Activated T-cell treated with anti-CD3 and anti-CD28 coated beads, Interleukin-2, amount 50 U/mL, for 4 hours (primary cell): ENCODE measurements around the gene MALL. TPM values are rescaled to one million over a fixed set of nuclear protein-coding genes. Genes with fewer than 3 reads are reported as not detected.
"Not testable (repeated sequence)": the region's sequence is repeated elsewhere in the genome, so short reads cannot be mapped to it uniquely, and the experiment has no call there.

Source experiments
- ATAC-seq, 2 donors: fragments of 200-7000 bp; cut with Tn5 transposase; one replicate each; pipeline ENCODE4 v1.10.0; 2021
- DNase-seq: peaks from one replicate; pipeline ENCODE4 v3.0.0-alpha.2; 2020
- H3K27me3 Mint-ChIP-seq: one replicate; pipeline ENCODE4 v1.8.0; 2021; ENCODE audit warnings: low read depth, mixed read lengths
- H3K36me3 Mint-ChIP-seq: one replicate; pipeline ENCODE4 v1.8.0; 2022; ENCODE audit warnings: mixed read lengths; ENCODE audit not compliant: insufficient read depth
- H3K4me1 Mint-ChIP-seq: one replicate; pipeline ENCODE4 v1.8.0; 2021; ENCODE audit warnings: low read depth, mixed read lengths
- H3K4me3 Mint-ChIP-seq: one replicate; pipeline ENCODE4 v1.8.0; 2021; ENCODE audit warnings: mild to moderate bottlenecking, moderate library complexity, mixed read lengths
- H3K9me3 Mint-ChIP-seq: one replicate; pipeline ENCODE4 v1.8.0; 2021; ENCODE audit warnings: mixed read lengths
- total RNA-seq, 3 donors: library from RNA; stranded (reverse); gene quantifications; one replicate each; pipeline ENCODE4 v1.2.1, GENCODE V29; 2021

The MALL gene
- under 1 TPM; 0.34 to 0.78 (median 0.54) TPM for total RNA-seq

GRCh38 chr2:110115291-110116032 lies at the start of gene MALL:
TSS of gene MALL (minus strand) at chr2:110115822. CDS start at chr2:110115792, 30 bp downstream.
- Mint-ChIP-seq H3K4me3 (no peak within 1 kb of the TSS), H3K9me3 (no peaks in the 10 kb centered on the region), H3K36me3 (no peaks in the 10 kb centered on the region), H3K27me3 (peaks cover 46% of the 10 kb centered on the region), H3K4me1 (no peaks in the 10 kb centered on the region)
- DNase-seq (no peak), ATAC-seq (peak in 1 of 2 donors; percentile 21)

GRCh38 chr2:110157153-110157793 lies 41.7 kb upstream of the MALL start:
- ATAC-seq (peak; percentile 70 to 81), DNase-seq (no peak)
- Mint-ChIP-seq H3K27me3 (peaks cover 1% of the 10 kb centered on the region), H3K4me1 (peaks cover 19% of the 10 kb centered on the region), H3K9me3 (peaks cover 9% of the 10 kb centered on the region), H3K36me3 (peaks cover 2% of the 10 kb centered on the region), H3K4me3 (no peak overlapping the region)

- not testable (repeated sequence) for H3K9me3 Mint-ChIP-seq, H3K36me3 Mint-ChIP-seq, ATAC-seq, H3K4me3 Mint-ChIP-seq, H3K27me3 Mint-ChIP-seq, DNase-seq
- peaks cover 22% of the 10 kb centered on the region for H3K4me1 Mint-ChIP-seq
Measured at GRCh38 chr2:110154828-110155227, 39.2 kb upstream of the MALL start.

- not testable (repeated sequence) for H3K4me3 Mint-ChIP-seq, ATAC-seq, H3K27me3 Mint-ChIP-seq, H3K36me3 Mint-ChIP-seq, DNase-seq, H3K9me3 Mint-ChIP-seq
- H3K4me1 Mint-ChIP-seq = peaks cover 28% of the 10 kb centered on the region
Measured at GRCh38 chr2:110154188-110154587, 38.6 kb upstream of the MALL start.

GRCh38 chr2:110153416-110153815 lies 37.8 kb upstream of the MALL start:
- DNase-seq (no peak), ATAC-seq (no peak)
- peaks cover 3% of the 10 kb centered on the region for H3K27me3 Mint-ChIP-seq
- H3K36me3 Mint-ChIP-seq = peaks cover 2% of the 10 kb centered on the region
- peaks cover 9% of the 10 kb centered on the region for H3K9me3 Mint-ChIP-seq
- H3K4me3 Mint-ChIP-seq = no peak overlapping the region
- peaks cover 30% of the 10 kb centered on the region for H3K4me1 Mint-ChIP-seq

GRCh38 chr2:110152943-110153342 lies 37.3 kb upstream of the MALL start:
- Mint-ChIP-seq H3K27me3 (peaks cover 3% of the 10 kb centered on the region), H3K4me1 (peaks cover 30% of the 10 kb centered on the region), H3K36me3 (peaks cover 3% of the 10 kb centered on the region), H3K4me3 (no peak overlapping the region), H3K9me3 (peaks cover 12% of the 10 kb centered on the region)
- ATAC-seq = no peak
- DNase-seq = no peak

- Mint-ChIP-seq H3K36me3 (peaks cover 1% of the 10 kb centered on the region), H3K4me1 (peaks cover 23% of the 10 kb centered on the region), H3K9me3 (peaks cover 10% of the 10 kb centered on the region), H3K27me3 (peaks cover 1% of the 10 kb centered on the region), H3K4me3 (no peak overlapping the region)
- DNase-seq = no peak
- peak; percentile 87 to 88 for ATAC-seq
Measured at GRCh38 chr2:110149330-110150220, 34.0 kb upstream of the MALL start.

- Mint-ChIP-seq H3K9me3 (peaks cover 3% of the 10 kb centered on the region), H3K27me3 (no peaks in the 10 kb centered on the region), H3K36me3 (peaks cover 1% of the 10 kb centered on the region), H3K4me3 (no peak overlapping the region), H3K4me1 (peaks cover 14% of the 10 kb centered on the region)
- peak; percentile 14 to 28 for ATAC-seq
- no peak for DNase-seq
Measured at GRCh38 chr2:110146945-110147332, 31.3 kb upstream of the MALL start.

- Mint-ChIP-seq H3K4me1 (peaks cover 14% of the 10 kb centered on the region), H3K27me3 (no peaks in the 10 kb centered on the region), H3K4me3 (no peak overlapping the region), H3K9me3 (peaks cover 3% of the 10 kb centered on the region), H3K36me3 (peaks cover 1% of the 10 kb centered on the region)
- ATAC-seq = no peak
- DNase-seq = no peak
Measured at GRCh38 chr2:110146183-110146944, 30.7 kb upstream of the MALL start.

GRCh38 chr2:110143982-110144381 lies 28.4 kb upstream of the MALL start:
- peaks cover 3% of the 10 kb centered on the region for H3K9me3 Mint-ChIP-seq
- peaks cover 1% of the 10 kb centered on the region for H3K36me3 Mint-ChIP-seq
- no peaks in the 10 kb centered on the region for H3K27me3 Mint-ChIP-seq
- ATAC-seq (no peak), DNase-seq (no peak)
- no peak overlapping the region for H3K4me3 Mint-ChIP-seq
- peaks cover 3% of the 10 kb centered on the region for H3K4me1 Mint-ChIP-seq

GRCh38 chr2:110140401-110140800 lies 24.8 kb upstream of the MALL start:
- ATAC-seq = no peak
- no peaks in the 10 kb centered on the region for H3K36me3 Mint-ChIP-seq
- H3K4me1 Mint-ChIP-seq = no peaks in the 10 kb centered on the region
- H3K27me3 Mint-ChIP-seq = peaks cover 2% of the 10 kb centered on the region
- H3K4me3 Mint-ChIP-seq = no peak overlapping the region
- DNase-seq = no peak
- H3K9me3 Mint-ChIP-seq = no peaks in the 10 kb centered on the region

- H3K36me3 Mint-ChIP-seq = peaks cover 5% of the 10 kb centered on the region
- H3K4me1 Mint-ChIP-seq = no peaks in the 10 kb centered on the region
- ATAC-seq (peak; percentile 65 to 67), DNase-seq (no peak)
- H3K27me3 Mint-ChIP-seq = peaks cover 2% of the 10 kb centered on the region
- peaks cover 29% of the 10 kb centered on the region for H3K9me3 Mint-ChIP-seq
- no peak overlapping the region for H3K4me3 Mint-ChIP-seq
Measured at GRCh38 chr2:110134025-110134424, 18.4 kb upstream of the MALL start.

- H3K9me3 Mint-ChIP-seq = peaks cover 29% of the 10 kb centered on the region
- DNase-seq = no peak
- H3K36me3 Mint-ChIP-seq = peaks cover 5% of the 10 kb centered on the region
- ATAC-seq = peak in 1 of 2 donors; percentile 31
- no peaks in the 10 kb centered on the region for H3K4me1 Mint-ChIP-seq
- peaks cover 2% of the 10 kb centered on the region for H3K27me3 Mint-ChIP-seq
- H3K4me3 Mint-ChIP-seq = no peak overlapping the region
Measured at GRCh38 chr2:110131166-110131565, 15.5 kb upstream of the MALL start.

- ATAC-seq = no peak
- H3K9me3 Mint-ChIP-seq = peaks cover 29% of the 10 kb centered on the region
Measured at GRCh38 chr2:110130757-110131156, 15.1 kb upstream of the MALL start.

More at GRCh38 chr2:110130757-110131156, 15.1 kb upstream of the MALL start:
- no peak overlapping the region for H3K4me3 Mint-ChIP-seq
- H3K36me3 Mint-ChIP-seq = peaks cover 5% of the 10 kb centered on the region
- H3K27me3 Mint-ChIP-seq = no peaks in the 10 kb centered on the region
- H3K4me1 Mint-ChIP-seq = no peaks in the 10 kb centered on the region
- DNase-seq = no peak
